HEK293 (cell line): Measurements from ENCODE around the gene FBRSL1.

Source experiments
- CTCF ChIA-PET: fragments of 350-600 bp; formaldehyde crosslinking; extraction: SDS; loops from one replicate; lab custom pipeline; 2021; ENCODE audit warnings: antibody characterized with exemption; lab: Yijun Ruan, JAX
- POLR2A ChIA-PET: fragments of 300-600 bp; formaldehyde crosslinking; extraction: SDS; loops from one replicate; lab custom pipeline; 2020; ENCODE audit warnings: antibody characterized with exemption, inconsistent platforms; lab: Yijun Ruan, JAX
- H3K27ac ChIP-seq: fragments of 200-500 bp; sonication (Bioruptor generic); 2 replicates; pipeline ENCODE4 v1.5.1; 2014; ENCODE audit warnings: low read depth, low read length, control low read depth, inconsistent platforms; ENCODE audit errors: extremely low read depth
- H3K36me3 ChIP-seq, 2 experiments: fragments of 200-500 bp in 1 of 2; sonication (Bioruptor generic) in 1 of 2; 1 replicate in 1 of 2; 2 replicates in 1 of 2; pipeline ENCODE4 v1.5.1; 2014 to 2017; ENCODE audit warnings: inconsistent platforms in 2 of 2, low read length in 2 of 2; ENCODE audit not compliant: control insufficient read depth in 2 of 2, insufficient read depth in 1 of 2
- H3K4me1 ChIP-seq: fragments of 200-500 bp; sonication (Bioruptor generic); 2 replicates; pipeline ENCODE4 v1.5.1; 2014; ENCODE audit warnings: mild to moderate bottlenecking, low read length, inconsistent platforms; ENCODE audit not compliant: control insufficient read depth, insufficient read depth
- H3K4me3 ChIP-seq: 2 replicates; pipeline ENCODE4 v1.5.1; 2011; ENCODE audit warnings: low read depth, mild to moderate bottlenecking, control low read depth, low read length, moderate library complexity
- H3K9me3 ChIP-seq: fragments of 200-500 bp; sonication (Bioruptor generic); 2 replicates; pipeline ENCODE4 v1.5.1; 2014; ENCODE audit warnings: low read depth, low read length, inconsistent platforms; ENCODE audit not compliant: control insufficient read depth, insufficient read depth
- KLF1 ChIP-seq: fragments of 450-650 bp; formaldehyde crosslinking; IDR thresholded peaks from 2 replicates; pipeline ENCODE4 v1.5.1; 2016; ENCODE audit warnings: missing biosample characterization, missing genetic modification characterization
- KLF17 ChIP-seq: fragments of 450-650 bp; formaldehyde crosslinking; IDR thresholded peaks from 2 replicates; pipeline ENCODE4 v1.5.1; 2016; ENCODE audit warnings: missing biosample characterization, missing genetic modification characterization
- KLF9 ChIP-seq: fragments of 450-650 bp; formaldehyde crosslinking; IDR thresholded peaks from 2 replicates; pipeline ENCODE4 v1.5.1; 2016; ENCODE audit warnings: missing biosample characterization, missing genetic modification characterization, low read depth
- MYNN ChIP-seq: fragments of 450-650 bp; formaldehyde crosslinking; IDR thresholded peaks from 2 replicates; pipeline ENCODE4 v1.5.1; 2016; ENCODE audit warnings: missing biosample characterization, missing genetic modification characterization, borderline replicate concordance
- REPIN1 ChIP-seq: fragments of 450-650 bp; formaldehyde crosslinking; IDR thresholded peaks from 2 replicates; pipeline ENCODE4 v1.5.1; 2017; ENCODE audit warnings: missing biosample characterization, missing genetic modification characterization, low read depth
- SCRT2 ChIP-seq: fragments of 450-650 bp; formaldehyde crosslinking; IDR thresholded peaks from 2 replicates; pipeline ENCODE4 v1.5.1; 2016; ENCODE audit warnings: missing biosample characterization, missing genetic modification characterization
- SP2 ChIP-seq: fragments of 450-650 bp; formaldehyde crosslinking; IDR thresholded peaks from 2 replicates; pipeline ENCODE4 v1.5.1; 2016; ENCODE audit warnings: missing biosample characterization, missing genetic modification characterization
- TCF7L2 ChIP-seq: IDR thresholded peaks from 2 replicates; pipeline ENCODE4 v1.6.1; 2011; ENCODE audit warnings: low read depth, mild to moderate bottlenecking, inconsistent platforms, low read length, moderate library complexity, borderline replicate concordance
- WT1 ChIP-seq: fragments of 450-650 bp; formaldehyde crosslinking; IDR thresholded peaks from 2 replicates; pipeline ENCODE4 v1.5.1; 2016; ENCODE audit warnings: missing biosample characterization, missing genetic modification characterization
- ZBTB44 ChIP-seq: fragments of 450-650 bp; IDR thresholded peaks from 2 replicates; pipeline ENCODE4 v1.5.1; 2018; ENCODE audit warnings: missing biosample characterization, mild to moderate bottlenecking, missing genetic modification characterization
- ZBTB8A ChIP-seq: fragments of 450-650 bp; formaldehyde crosslinking; IDR thresholded peaks from 2 replicates; pipeline ENCODE4 v1.5.1; 2016; ENCODE audit warnings: missing biosample characterization, missing genetic modification characterization
- ZNF121 ChIP-seq: fragments of 450-650 bp; formaldehyde crosslinking; IDR thresholded peaks from 2 replicates; pipeline ENCODE4 v1.5.1; 2016; ENCODE audit warnings: missing biosample characterization, missing genetic modification characterization
- ZNF16 ChIP-seq: fragments of 450-650 bp; formaldehyde crosslinking; IDR thresholded peaks from 2 replicates; pipeline ENCODE4 v1.5.1; 2016; ENCODE audit warnings: low read depth, missing biosample characterization, missing genetic modification characterization
- ZNF18 ChIP-seq: fragments of 450-650 bp; formaldehyde crosslinking; IDR thresholded peaks from 2 replicates; pipeline ENCODE4 v1.5.1; 2016; ENCODE audit warnings: missing biosample characterization, missing genetic modification characterization
- ZNF488 ChIP-seq: fragments of 450-650 bp; formaldehyde crosslinking; IDR thresholded peaks from 2 replicates; pipeline ENCODE4 v1.5.1; 2016; ENCODE audit warnings: missing biosample characterization, missing genetic modification characterization
- ZNF585B ChIP-seq: fragments of 450-650 bp; formaldehyde crosslinking; IDR thresholded peaks from 2 replicates; pipeline ENCODE4 v1.5.1; 2016; ENCODE audit warnings: missing biosample characterization, missing genetic modification characterization
- ZNF600 ChIP-seq: fragments of 450-650 bp; formaldehyde crosslinking; IDR thresholded peaks from 2 replicates; pipeline ENCODE4 v1.5.1; 2016; ENCODE audit warnings: missing biosample characterization, missing genetic modification characterization
- ZNF624 ChIP-seq: fragments of 450-650 bp; formaldehyde crosslinking; IDR thresholded peaks from 2 replicates; pipeline ENCODE4 v1.5.1; 2017; ENCODE audit warnings: missing biosample characterization, missing genetic modification characterization
- ZNF837 ChIP-seq: fragments of 450-650 bp; formaldehyde crosslinking; IDR thresholded peaks from 2 replicates; pipeline ENCODE4 v1.5.1; 2016; ENCODE audit warnings: missing biosample characterization, missing genetic modification characterization

FBRSL1 gene

GRCh38 chr12:132502149-132502881 is 12.4 kb downstream of the FBRSL1 start:
- ChIA-PET POLR2A (no interaction called here), CTCF (interaction anchor here (0.7 to 1.0 kb wide), 4 partner anchors 52 to 85 kb away, joined by 3 to 4 read pairs (median 3); no protein-coding TSS in a partner anchor)
- no peaks in the 10 kb centered on the region for H3K36me3 ChIP-seq
- peaks cover 31% of the 10 kb centered on the region for H3K4me1 ChIP-seq
- H3K27ac ChIP-seq = no peak overlapping the region
- no peak for TF ChIP-seq ZNF121 (tag by site-specific recombination)
- TF ChIP-seq KLF17 (tag by site-specific recombination) = 0 out of 2 replicates have a peak, but pooled peaks have one; percentile 7
- no peak for TF ChIP-seq MYNN (tag by site-specific recombination)
- TF ChIP-seq ZNF16 (tag by site-specific recombination) = no peak
- no peak for TF ChIP-seq ZNF600 (tag by site-specific recombination)
- peak; percentile 14; the same call in 1 of the 2 replicates for TF ChIP-seq ZBTB8A (tag by site-specific recombination)
- peak; percentile 23; the same call in 1 of the 2 replicates for TF ChIP-seq ZNF18
- TF ChIP-seq ZBTB44 (tag by site-specific recombination) = no peak
- TF ChIP-seq TCF7L2 = no peak
- no peak for TF ChIP-seq REPIN1
- TF ChIP-seq ZNF488 (tag by site-specific recombination) = no peak
- no peak for TF ChIP-seq WT1 (tag by site-specific recombination)
- no peak for TF ChIP-seq ZNF837
- H3K9me3 ChIP-seq = no peaks in the 10 kb centered on the region
- no peak overlapping the region for H3K4me3 ChIP-seq

- Histone ChIP-seq H3K36me3 (no peaks in the 10 kb centered on the region), H3K27ac (no peak overlapping the region), H3K4me1 (peaks cover 31% of the 10 kb centered on the region), H3K4me3 (no peak overlapping the region), H3K9me3 (no peaks in the 10 kb centered on the region)
- ChIA-PET CTCF (interaction anchor here (0.7 to 1.0 kb wide), 5 partner anchors 52 to 349 kb away, joined by 3 to 4 read pairs (median 3); no protein-coding TSS in a partner anchor), POLR2A (no interaction called here)
- TF ChIP-seq ZNF624 (tag by site-specific recombination) (no peak), ZNF585B (tag by site-specific recombination) (no peak), KLF1 (tag by site-specific recombination) (peak; percentile 81), MYNN (tag by site-specific recombination) (no peak), SCRT2 (no peak), KLF9 (tag by site-specific recombination) (peak; percentile 57; the same call in 1 of the 2 replicates), ZNF18 (peak; percentile 41; the same call in 1 of the 2 replicates), SP2 (tag by site-specific recombination) (peak; percentile 18; the same call in 1 of the 2 replicates)
Measured at GRCh38 chr12:132502882-132503193, 12.9 kb downstream of the FBRSL1 start.
